Calu3 (cell line): ENCODE data around the gene ADAM22. TPM values are rescaled to one million over a fixed set of nuclear protein-coding genes. Genes with fewer than 3 reads are reported as not detected.

Experiments used
- BruUV-seq: library from RNA; stranded (reverse); fragments of 400-500 nt; replicated peaks from 2 replicates; lab custom pipeline; 2021; lab: Mats Ljungman, UMichigan
- CTCF ChIA-PET: fragments of 300-600 bp; sonication (Branson Sonifier 250); formaldehyde crosslinking; loops from one replicate; lab custom pipeline; 2022; ENCODE audit warnings: antibody characterized with exemption; lab: Charles Lee
- DNase-seq: peaks from one replicate; pipeline ENCODE4 v3.0.0; 2022
- H3K27ac Mint-ChIP-seq: one replicate; pipeline ENCODE4 v1.8.0; 2022; ENCODE audit warnings: mixed read lengths; ENCODE audit not compliant: unreplicated experiment
- H3K27me3 Mint-ChIP-seq: one replicate; pipeline ENCODE4 v1.8.0; 2022; ENCODE audit warnings: mixed read lengths; ENCODE audit not compliant: unreplicated experiment
- H3K36me3 Mint-ChIP-seq: one replicate; pipeline ENCODE4 v1.8.0; 2022; ENCODE audit warnings: mild to moderate bottlenecking, moderate library complexity, mixed read lengths; ENCODE audit not compliant: insufficient read depth, unreplicated experiment
- H3K4me1 Mint-ChIP-seq: one replicate; pipeline ENCODE4 v1.8.0; 2022; ENCODE audit warnings: mild to moderate bottlenecking, low read depth, mixed read lengths; ENCODE audit not compliant: unreplicated experiment
- H3K4me3 Mint-ChIP-seq: one replicate; pipeline ENCODE4 v1.8.0; 2022; ENCODE audit warnings: mild to moderate bottlenecking, low read depth, moderate library complexity, mixed read lengths; ENCODE audit not compliant: unreplicated experiment
- H3K9me3 Mint-ChIP-seq: one replicate; pipeline ENCODE4 v1.8.0; 2022; ENCODE audit warnings: low read depth, mixed read lengths; ENCODE audit not compliant: unreplicated experiment
- intact Hi-C: fragments of 100-400 bp; cut with micrococcal nuclease; formaldehyde crosslinking; loops from one replicate; pipeline ENCODE4 v1.10.0; 2022; ENCODE audit not compliant: unreplicated experiment
- total RNA-seq: library from RNA; stranded (reverse); gene quantifications from 2 replicates; pipeline ENCODE4 v1.2.3, GENCODE V29; 2022
- TF ChIP-seq, protein P1 (sequence below): fragments of 200-600 bp; IDR thresholded peaks from one replicate; pipeline ENCODE4 v1.8.0; 2022; ENCODE audit warnings: antibody characterized with exemption; ENCODE audit not compliant: unreplicated experiment

The ADAM22 gene
- total RNA-seq, 1 experiment from 2014 or later, result 3.0 TPM

DNA sequence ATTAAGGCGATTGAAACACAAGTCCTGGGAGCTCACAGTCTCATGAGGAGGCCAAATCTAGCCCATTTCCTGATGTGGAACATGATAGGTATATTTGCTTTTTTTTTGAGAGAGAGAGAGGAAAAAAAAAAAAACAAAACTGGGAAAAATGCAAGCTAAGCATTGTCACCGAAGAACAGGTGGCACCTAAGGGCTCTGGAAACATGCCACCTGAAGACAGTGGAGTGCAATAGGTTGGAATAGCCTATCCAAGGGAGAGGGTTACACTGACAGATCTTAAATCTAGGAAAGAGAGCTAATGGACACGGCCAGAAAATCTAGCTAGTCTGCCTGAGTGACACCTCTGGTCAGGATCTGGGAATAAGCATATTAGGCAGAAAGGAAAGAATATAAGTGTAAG, 175.6 kb downstream of the ADAM22 start:
- no peak overlapping the region for H3K27ac Mint-ChIP-seq

DNA sequence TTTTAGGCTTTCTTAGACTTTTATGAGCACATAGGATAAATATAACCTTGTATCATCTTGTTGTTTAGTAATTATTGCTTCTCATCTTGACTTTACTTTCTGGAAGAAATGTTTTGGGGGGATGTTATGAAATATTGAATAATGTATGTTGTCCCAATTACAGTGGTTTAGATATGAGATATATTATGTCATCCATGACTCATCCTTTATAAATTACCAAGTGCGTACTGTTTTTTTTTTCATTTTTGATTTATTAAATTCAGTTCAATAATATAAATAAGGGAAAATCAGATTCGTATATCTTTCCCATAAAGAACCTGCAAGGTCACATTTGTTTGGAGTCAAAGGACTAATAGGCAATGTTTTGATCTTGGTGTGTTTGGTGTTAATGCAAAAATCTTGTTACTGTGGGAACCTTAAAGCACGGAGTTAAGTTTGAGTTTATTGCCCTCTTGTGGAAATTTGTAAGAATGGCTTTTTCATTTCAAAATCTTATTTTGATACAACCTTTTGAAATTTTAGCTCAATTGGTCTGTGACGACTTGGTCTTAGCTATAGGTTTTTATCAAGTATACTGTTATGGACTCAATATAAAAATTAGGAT, 177.2 kb downstream of the ADAM22 start:
- Mint-ChIP-seq H3K4me3 (no peak overlapping the region), H3K36me3 (no peaks in the 10 kb centered on the region), H3K27me3 (no peaks in the 10 kb centered on the region), H3K4me1 (no peaks in the 10 kb centered on the region), H3K9me3 (no peaks in the 10 kb centered on the region), H3K27ac (no peak overlapping the region)
- intact Hi-C loops, result loop anchor here (1.0 to 10.0 kb wide), 3 partner anchors 206 to 605 kb away; no protein-coding TSS in a partner anchor
- DNase-seq, result no peak
- CTCF ChIA-PET, result interaction anchor here (1.0 kb wide), 1 partner anchor 177 kb away, joined by 7 read pairs; no protein-coding TSS in a partner anchor
- TF ChIP-seq, protein P1, sequence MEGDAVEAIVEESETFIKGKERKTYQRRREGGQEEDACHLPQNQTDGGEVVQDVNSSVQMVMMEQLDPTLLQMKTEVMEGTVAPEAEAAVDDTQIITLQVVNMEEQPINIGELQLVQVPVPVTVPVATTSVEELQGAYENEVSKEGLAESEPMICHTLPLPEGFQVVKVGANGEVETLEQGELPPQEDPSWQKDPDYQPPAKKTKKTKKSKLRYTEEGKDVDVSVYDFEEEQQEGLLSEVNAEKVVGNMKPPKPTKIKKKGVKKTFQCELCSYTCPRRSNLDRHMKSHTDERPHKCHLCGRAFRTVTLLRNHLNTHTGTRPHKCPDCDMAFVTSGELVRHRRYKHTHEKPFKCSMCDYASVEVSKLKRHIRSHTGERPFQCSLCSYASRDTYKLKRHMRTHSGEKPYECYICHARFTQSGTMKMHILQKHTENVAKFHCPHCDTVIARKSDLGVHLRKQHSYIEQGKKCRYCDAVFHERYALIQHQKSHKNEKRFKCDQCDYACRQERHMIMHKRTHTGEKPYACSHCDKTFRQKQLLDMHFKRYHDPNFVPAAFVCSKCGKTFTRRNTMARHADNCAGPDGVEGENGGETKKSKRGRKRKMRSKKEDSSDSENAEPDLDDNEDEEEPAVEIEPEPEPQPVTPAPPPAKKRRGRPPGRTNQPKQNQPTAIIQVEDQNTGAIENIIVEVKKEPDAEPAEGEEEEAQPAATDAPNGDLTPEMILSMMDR, result no peak
- BruUV-seq, result no TSS peak

More for the DNA sequence above, 175.6 kb downstream of the ADAM22 start:
- H3K27me3 Mint-ChIP-seq, result no peaks in the 10 kb centered on the region
- DNase-seq, result no peak
- no peak overlapping the region for H3K4me3 Mint-ChIP-seq
- CTCF ChIA-PET, result no interaction called here
- H3K9me3 Mint-ChIP-seq, result no peaks in the 10 kb centered on the region
- TF ChIP-seq, protein P1, result no peak
- intact Hi-C loops, result loop anchor here (10.0 kb wide), 1 partner anchor 205 kb away; no protein-coding TSS in a partner anchor
- H3K4me1 Mint-ChIP-seq, result no peaks in the 10 kb centered on the region
- BruUV-seq, result no TSS peak
- no peaks in the 10 kb centered on the region for H3K36me3 Mint-ChIP-seq

GRCh38 chr7:88111954-88112471, 178.0 kb downstream of the ADAM22 start:
- BruUV-seq, result no TSS peak
- TF ChIP-seq, protein P1, result no peak
- CTCF ChIA-PET, result interaction anchor here (0.7 to 1.0 kb wide), 2 partner anchors 26 to 177 kb away, joined by 3 to 7 read pairs; no protein-coding TSS in a partner anchor
- intact Hi-C loops, result loop anchor here (1.0 to 10.0 kb wide), 3 partner anchors 207 to 606 kb away; no protein-coding TSS in a partner anchor
- H3K4me1 Mint-ChIP-seq, result no peaks in the 10 kb centered on the region
- H3K27me3 Mint-ChIP-seq, result no peaks in the 10 kb centered on the region
- no peak for DNase-seq
- no peak overlapping the region for H3K27ac Mint-ChIP-seq
- no peak overlapping the region for H3K4me3 Mint-ChIP-seq
- H3K9me3 Mint-ChIP-seq, result no peaks in the 10 kb centered on the region
- H3K36me3 Mint-ChIP-seq, result no peaks in the 10 kb centered on the region

GRCh38 chr7:88115258-88115796, 181.3 kb downstream of the ADAM22 start:
- no peak overlapping the region for H3K4me3 Mint-ChIP-seq
- intact Hi-C loops, result loop anchor here (10.0 kb wide), 1 partner anchor 211 kb away; no protein-coding TSS in a partner anchor
- CTCF ChIA-PET, result no interaction called here
- H3K27ac Mint-ChIP-seq, result no peak overlapping the region
- DNase-seq, result no peak
- no peaks in the 10 kb centered on the region for H3K9me3 Mint-ChIP-seq
- H3K27me3 Mint-ChIP-seq, result no peaks in the 10 kb centered on the region
- BruUV-seq, result no TSS peak
- TF ChIP-seq, protein P1, result no peak
- no peaks in the 10 kb centered on the region for H3K36me3 Mint-ChIP-seq
- no peaks in the 10 kb centered on the region for H3K4me1 Mint-ChIP-seq
